Measurements from ENCODE around the gene CYSRT1. TPM values are rescaled to one million over a fixed set of nuclear protein-coding genes. Genes with fewer than 3 reads are reported as not detected.

The CYSRT1 gene
- total RNA-seq, 1 donor from 2014 or later: 1.9 TPM

DNA sequence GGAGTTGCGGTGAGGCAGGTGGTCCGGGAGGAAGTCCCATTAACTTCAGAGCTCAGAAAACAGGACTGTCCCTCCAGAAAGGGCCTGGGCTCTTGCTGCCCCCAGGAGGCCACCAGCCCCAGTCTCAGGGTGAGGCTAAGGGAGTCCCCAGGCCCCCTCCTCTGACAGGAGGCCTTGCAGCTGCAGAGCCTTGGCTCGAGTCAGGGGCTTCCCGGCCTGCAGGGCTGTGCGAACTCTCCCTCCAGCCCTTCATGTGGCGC, 22.9 kb downstream of the CYSRT1 start:
- no peak overlapping the region for H3K4me3 Mint-ChIP-seq
- no peaks in the 10 kb centered on the region for H3K27me3 Mint-ChIP-seq (ENCODE audit: low read depth)

GRCh38 chr9:137250329-137251193, 25.6 kb downstream of the CYSRT1 start:
- Mint-ChIP-seq H3K27ac (no peak overlapping the region), H3K9me3 (no peaks in the 10 kb centered on the region), H3K4me1 (peaks cover 8% of the 10 kb centered on the region), H3K36me3 (no peaks in the 10 kb centered on the region), H3K27me3 (ENCODE audit: low read depth) (no peaks in the 10 kb centered on the region), H3K4me3 (no peak overlapping the region)
- no peak for DNase-seq (ENCODE audit: low spot score in 2 of 2, unreplicated experiment in 2 of 2)
- TF ChIP-seq, protein P1, sequence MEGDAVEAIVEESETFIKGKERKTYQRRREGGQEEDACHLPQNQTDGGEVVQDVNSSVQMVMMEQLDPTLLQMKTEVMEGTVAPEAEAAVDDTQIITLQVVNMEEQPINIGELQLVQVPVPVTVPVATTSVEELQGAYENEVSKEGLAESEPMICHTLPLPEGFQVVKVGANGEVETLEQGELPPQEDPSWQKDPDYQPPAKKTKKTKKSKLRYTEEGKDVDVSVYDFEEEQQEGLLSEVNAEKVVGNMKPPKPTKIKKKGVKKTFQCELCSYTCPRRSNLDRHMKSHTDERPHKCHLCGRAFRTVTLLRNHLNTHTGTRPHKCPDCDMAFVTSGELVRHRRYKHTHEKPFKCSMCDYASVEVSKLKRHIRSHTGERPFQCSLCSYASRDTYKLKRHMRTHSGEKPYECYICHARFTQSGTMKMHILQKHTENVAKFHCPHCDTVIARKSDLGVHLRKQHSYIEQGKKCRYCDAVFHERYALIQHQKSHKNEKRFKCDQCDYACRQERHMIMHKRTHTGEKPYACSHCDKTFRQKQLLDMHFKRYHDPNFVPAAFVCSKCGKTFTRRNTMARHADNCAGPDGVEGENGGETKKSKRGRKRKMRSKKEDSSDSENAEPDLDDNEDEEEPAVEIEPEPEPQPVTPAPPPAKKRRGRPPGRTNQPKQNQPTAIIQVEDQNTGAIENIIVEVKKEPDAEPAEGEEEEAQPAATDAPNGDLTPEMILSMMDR (IDR thresholded peaks at IDR 0.05; ENCODE audit: unreplicated experiment): no peak

More for the DNA sequence above, 22.9 kb downstream of the CYSRT1 start:
- H3K36me3 Mint-ChIP-seq: peaks cover 5% of the 10 kb centered on the region
- H3K27ac Mint-ChIP-seq: no peak overlapping the region
- TF ChIP-seq, protein P1 (IDR thresholded peaks at IDR 0.05; ENCODE audit: unreplicated experiment): no peak
- no peaks in the 10 kb centered on the region for H3K9me3 Mint-ChIP-seq
- peaks cover 4% of the 10 kb centered on the region for H3K4me1 Mint-ChIP-seq
- DNase-seq (ENCODE audit: low spot score in 2 of 2, unreplicated experiment in 2 of 2): no peak

GRCh38 chr9:137251194-137251461, 26.2 kb downstream of the CYSRT1 start, which contains the start of gene STPG3:
Gene STPG3 (plus strand): TSS chr9:137251286. CDS start chr9:137251287, 1 bp downstream.
- no peak within 1 kb of the TSS for H3K27ac Mint-ChIP-seq

GRCh38 chr9:137251490-137252268, 26.7 kb downstream of the CYSRT1 start:
- Mint-ChIP-seq H3K4me1 (peaks cover 13% of the 10 kb centered on the region), H3K36me3 (no peaks in the 10 kb centered on the region), H3K9me3 (no peaks in the 10 kb centered on the region), H3K27me3 (ENCODE audit: low read depth) (no peaks in the 10 kb centered on the region), H3K4me3 (no peak overlapping the region), H3K27ac (no peak overlapping the region)
- TF ChIP-seq, protein P1 (IDR thresholded peaks at IDR 0.05; ENCODE audit: unreplicated experiment): no peak
- DNase-seq (ENCODE audit: low spot score in 2 of 2, unreplicated experiment in 2 of 2): no peak

More at GRCh38 chr9:137251194-137251461, 26.2 kb downstream of the CYSRT1 start, which contains the start of gene STPG3:
- Mint-ChIP-seq H3K27me3 (ENCODE audit: low read depth) (no peaks in the 10 kb centered on the region), H3K4me3 (no peak within 1 kb of the TSS), H3K4me1 (peaks cover 9% of the 10 kb centered on the region), H3K9me3 (no peaks in the 10 kb centered on the region), H3K36me3 (no peaks in the 10 kb centered on the region)
- TF ChIP-seq, protein P1 (IDR thresholded peaks at IDR 0.05; ENCODE audit: unreplicated experiment): no peak
- no peak for DNase-seq (ENCODE audit: low spot score in 2 of 2, unreplicated experiment in 2 of 2)

DNA sequence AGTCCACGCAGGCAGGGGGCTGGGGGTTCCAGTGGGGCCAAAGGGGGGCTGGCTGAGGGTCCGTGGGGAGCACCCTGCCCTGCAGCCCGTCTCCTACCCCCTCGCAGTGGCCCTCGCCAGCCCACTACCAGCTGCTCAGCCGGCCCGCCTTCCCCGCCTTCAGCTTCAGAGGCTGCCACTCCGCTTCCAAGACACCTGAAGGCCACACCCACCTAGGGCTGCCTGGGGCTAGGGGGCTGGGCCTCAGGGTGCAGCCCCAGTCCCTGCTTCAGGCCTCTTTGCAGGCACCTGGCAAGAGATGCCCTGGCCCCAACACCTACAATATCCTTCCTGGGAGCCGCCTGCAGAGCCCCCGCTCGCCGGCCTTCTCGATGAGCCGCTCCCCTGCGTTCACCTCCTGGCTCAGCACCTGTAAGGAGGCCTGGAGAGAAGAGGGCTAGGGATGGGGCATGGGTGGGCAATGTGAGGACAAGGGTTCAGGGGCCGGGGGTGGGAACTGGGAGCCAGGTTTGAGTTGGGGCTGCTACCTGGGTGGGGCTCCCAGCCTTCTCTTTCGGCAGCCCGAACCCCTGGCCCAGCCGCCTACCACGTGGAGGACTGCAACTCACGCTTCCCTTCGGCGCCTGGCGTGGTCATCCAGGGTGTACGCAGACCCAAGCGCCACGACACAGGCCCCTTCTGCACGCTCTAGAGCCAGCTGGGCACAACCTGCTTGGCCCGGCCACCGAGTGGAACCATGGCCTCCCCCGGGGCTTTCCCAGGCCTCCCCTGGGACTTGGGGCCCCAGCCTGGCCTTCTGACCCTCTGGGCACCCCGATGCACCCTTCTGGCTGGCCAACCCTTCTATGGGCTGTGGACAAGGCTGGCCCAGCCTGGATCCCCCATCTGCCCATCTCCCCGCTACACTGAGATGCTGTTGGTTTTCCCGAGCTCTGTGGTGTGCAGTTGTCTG, 27.9 kb downstream of the CYSRT1 start:
- Mint-ChIP-seq H3K9me3 (no peaks in the 10 kb centered on the region), H3K27ac (no peak overlapping the region), H3K4me1 (peaks cover 14% of the 10 kb centered on the region), H3K27me3 (ENCODE audit: low read depth) (no peaks in the 10 kb centered on the region), H3K36me3 (no peaks in the 10 kb centered on the region), H3K4me3 (no peak overlapping the region)
- TF ChIP-seq, protein P1 (IDR thresholded peaks at IDR 0.05; ENCODE audit: unreplicated experiment): no peak
- no peak for DNase-seq (ENCODE audit: low spot score in 2 of 2, unreplicated experiment in 2 of 2)
